Peyer's patch (tissue), 4 donors: ENCODE results near the gene IL13RA2.

Experiments
- POLR2A ChIP-seq, 2 donors: fragments of 450-650 bp; IDR thresholded peaks; one replicate each; pipeline ENCODE4 v1.5.1; 2017; ENCODE audit warnings: antibody characterized with exemption in 2 of 2, mild to moderate bottlenecking in 2 of 2, moderate library complexity in 2 of 2
- TF ChIP-seq, protein P1 (sequence below), 6 experiments: fragments of 450-650 bp in 4 of 6; fragments of 200-600 bp in 2 of 6; sonication (generic) in 1 of 6; IDR thresholded peaks; one replicate each; pipeline ENCODE4 v1.5.1; 2017 to 2019; ENCODE audit warnings: antibody characterized with exemption in 6 of 6, mild to moderate bottlenecking in 3 of 6, moderate library complexity in 1 of 6

DNA sequence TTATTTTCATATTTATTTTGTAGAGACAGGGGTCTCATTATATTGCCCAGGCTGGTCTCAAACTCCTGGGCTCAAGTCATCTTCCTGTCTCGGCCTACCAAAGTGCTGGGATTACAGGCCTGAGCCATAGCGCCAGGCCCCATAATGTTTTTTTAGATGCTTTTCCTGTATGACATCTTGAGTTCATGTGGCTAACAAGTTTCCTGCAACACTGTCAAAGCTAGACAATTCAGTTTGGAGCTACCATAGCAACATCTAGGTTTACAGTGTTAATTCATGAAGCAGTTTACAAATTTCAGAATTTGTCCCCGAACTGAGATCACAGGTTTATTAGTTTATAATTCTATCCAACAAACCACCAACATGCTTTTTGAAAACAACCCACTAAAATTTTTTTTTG is 6.4 kb upstream of the IL13RA2 start:
- no peak for TF ChIP-seq POLR2A (IDR thresholded peaks at IDR 0.05)
- TF ChIP-seq, protein P1, sequence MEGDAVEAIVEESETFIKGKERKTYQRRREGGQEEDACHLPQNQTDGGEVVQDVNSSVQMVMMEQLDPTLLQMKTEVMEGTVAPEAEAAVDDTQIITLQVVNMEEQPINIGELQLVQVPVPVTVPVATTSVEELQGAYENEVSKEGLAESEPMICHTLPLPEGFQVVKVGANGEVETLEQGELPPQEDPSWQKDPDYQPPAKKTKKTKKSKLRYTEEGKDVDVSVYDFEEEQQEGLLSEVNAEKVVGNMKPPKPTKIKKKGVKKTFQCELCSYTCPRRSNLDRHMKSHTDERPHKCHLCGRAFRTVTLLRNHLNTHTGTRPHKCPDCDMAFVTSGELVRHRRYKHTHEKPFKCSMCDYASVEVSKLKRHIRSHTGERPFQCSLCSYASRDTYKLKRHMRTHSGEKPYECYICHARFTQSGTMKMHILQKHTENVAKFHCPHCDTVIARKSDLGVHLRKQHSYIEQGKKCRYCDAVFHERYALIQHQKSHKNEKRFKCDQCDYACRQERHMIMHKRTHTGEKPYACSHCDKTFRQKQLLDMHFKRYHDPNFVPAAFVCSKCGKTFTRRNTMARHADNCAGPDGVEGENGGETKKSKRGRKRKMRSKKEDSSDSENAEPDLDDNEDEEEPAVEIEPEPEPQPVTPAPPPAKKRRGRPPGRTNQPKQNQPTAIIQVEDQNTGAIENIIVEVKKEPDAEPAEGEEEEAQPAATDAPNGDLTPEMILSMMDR (IDR thresholded peaks at IDR 0.05), result no peak
